Mesenchymal stem cell (in vitro differentiated cells and primary cell): ENCODE measurements around the gene OXSR1.

ENCODE experiments used
- DNase-seq: peaks from one replicate; pipeline ENCODE4 v3.0.0-alpha.2; 2013
- H2AFZ ChIP-seq: one replicate; pipeline ENCODE4 v1.6.1; 2013; ENCODE audit warnings: low read depth, mild to moderate bottlenecking, control low read depth, inconsistent platforms, low read length, moderate library complexity
- H2AK5ac ChIP-seq: 2 replicates; pipeline ENCODE4 v1.6.1; 2013; ENCODE audit warnings: low read length, moderate library complexity, mild to moderate bottlenecking, inconsistent platforms; ENCODE audit not compliant: severe bottlenecking
- H2BK120ac ChIP-seq: one replicate; pipeline ENCODE4 v1.6.1; 2013; ENCODE audit warnings: low read depth, mild to moderate bottlenecking, inconsistent platforms, low read length, moderate library complexity
- H2BK12ac ChIP-seq, 2 experiments: one replicate each; pipeline ENCODE4 v1.6.1; 2013; ENCODE audit warnings: inconsistent platforms in 2 of 2, low read length in 2 of 2, mild to moderate bottlenecking in 2 of 2, moderate library complexity in 2 of 2, control low read depth in 1 of 2
- H2BK15ac ChIP-seq: one replicate; pipeline ENCODE4 v1.6.1; 2013; ENCODE audit warnings: mild to moderate bottlenecking, low read depth, inconsistent platforms; ENCODE audit not compliant: poor library complexity, severe bottlenecking
- H2BK5ac ChIP-seq: 2 replicates; pipeline ENCODE4 v1.6.1; 2013; ENCODE audit warnings: low read depth, mild to moderate bottlenecking, low read length, control low read depth, inconsistent platforms; ENCODE audit not compliant: poor library complexity, severe bottlenecking
- H3K14ac ChIP-seq, 2 experiments: one replicate each; pipeline ENCODE4 v1.6.1; 2013; ENCODE audit warnings: inconsistent platforms in 2 of 2, low read length in 2 of 2, control low read depth in 1 of 2, mild to moderate bottlenecking in 1 of 2, moderate library complexity in 1 of 2
- H3K18ac ChIP-seq, 2 experiments: one replicate each; pipeline ENCODE4 v1.6.1; 2013; ENCODE audit warnings: inconsistent platforms in 2 of 2, low read length in 2 of 2, control low read depth in 1 of 2, low read depth in 1 of 2, mild to moderate bottlenecking in 1 of 2
- H3K23ac ChIP-seq, 2 experiments: one replicate each; pipeline ENCODE4 v1.6.1; 2013; ENCODE audit warnings: inconsistent platforms in 2 of 2, low read length in 2 of 2, mild to moderate bottlenecking in 2 of 2, moderate library complexity in 2 of 2, control low read depth in 1 of 2
- H3K27ac ChIP-seq: 2 replicates; pipeline ENCODE4 v1.5.1; 2013; ENCODE audit warnings: mild to moderate bottlenecking, moderate library complexity, low read length, control low read depth, inconsistent platforms; ENCODE audit not compliant: poor library complexity, severe bottlenecking
- H3K27me3 ChIP-seq, 2 experiments: 2 replicates each; pipeline versions ENCODE4 v1.6.1 to v1.7.0; 2013; ENCODE audit warnings: low read length in 2 of 2, mild to moderate bottlenecking in 2 of 2, moderate library complexity in 2 of 2, control low read depth in 1 of 2, inconsistent platforms in 1 of 2; ENCODE audit not compliant: control insufficient read depth in 1 of 2, insufficient read depth in 1 of 2
- H3K36me3 ChIP-seq, 2 experiments: 2 replicates each; pipeline versions ENCODE4 v1.6.1 to v1.7.0; 2013; ENCODE audit warnings: low read length in 2 of 2, control low read depth in 1 of 2, inconsistent platforms in 1 of 2, low read depth in 1 of 2, mild to moderate bottlenecking in 1 of 2; ENCODE audit not compliant: insufficient read depth in 2 of 2, control insufficient read depth in 1 of 2
- H3K4ac ChIP-seq, 2 experiments: one replicate each; pipeline ENCODE4 v1.6.1; 2013; ENCODE audit warnings: inconsistent platforms in 2 of 2, low read length in 2 of 2, mild to moderate bottlenecking in 2 of 2, moderate library complexity in 2 of 2, control low read depth in 1 of 2, low read depth in 1 of 2
- H3K4me1 ChIP-seq: 2 replicates; pipeline ENCODE4 v1.6.1; 2013; ENCODE audit warnings: low read depth, low read length, control low read depth; ENCODE audit not compliant: control insufficient read depth, insufficient read depth
- H3K4me2 ChIP-seq: 2 replicates; pipeline ENCODE4 v1.6.1; 2013; ENCODE audit warnings: low read length, mild to moderate bottlenecking, inconsistent platforms; ENCODE audit not compliant: poor library complexity, severe bottlenecking
- H3K4me3 ChIP-seq, 2 experiments: 2 replicates each; pipeline versions ENCODE4 v1.5.1 to v1.7.0; 2013; ENCODE audit warnings: low read length in 2 of 2, mild to moderate bottlenecking in 2 of 2, control low read depth in 1 of 2, low read depth in 1 of 2; ENCODE audit not compliant: insufficient read depth in 1 of 2
- H3K79me1 ChIP-seq: replicated peaks from 2 replicates; pipeline ENCODE4 v1.6.1; 2013; ENCODE audit warnings: mild to moderate bottlenecking, control low read depth, low read length, inconsistent platforms; ENCODE audit not compliant: poor library complexity, severe bottlenecking
- H3K9ac ChIP-seq: 2 replicates; pipeline ENCODE4 v1.7.0; 2013; ENCODE audit warnings: mild to moderate bottlenecking, low read length, moderate library complexity
- H3K9me3 ChIP-seq: 2 replicates; pipeline ENCODE4 v1.7.0; 2013; ENCODE audit warnings: mild to moderate bottlenecking, low read length; ENCODE audit not compliant: control insufficient read depth
- H4K8ac ChIP-seq: one replicate; pipeline ENCODE4 v1.6.1; 2013; ENCODE audit warnings: inconsistent platforms, mild to moderate bottlenecking, low read length, moderate library complexity
- H4K91ac ChIP-seq: one replicate; pipeline ENCODE4 v1.6.1; 2013; ENCODE audit warnings: mild to moderate bottlenecking, low read length, inconsistent platforms
- WGBS: methylation state at CpG from one replicate; pipeline ENCODE4 v1.1.7; 2013; ENCODE audit warnings: mixed read lengths; 5-methylcytosine and 5-hydroxymethylcytosine counted together

OXSR1 gene

GRCh38 chr3:38281895-38282686 lies 116.8 kb downstream of the OXSR1 start, which contains the start of gene SLC22A14:
Gene SLC22A14 (plus strand): TSS chr3:38282294. CDS start chr3:38306027, 23,733 bp downstream.
- H3K79me1 ChIP-seq, result no peaks in the 10 kb centered on the region
- H2BK15ac ChIP-seq, result no peak within 1 kb of the TSS
- H4K8ac ChIP-seq, result no peak within 1 kb of the TSS
- no peak within 1 kb of the TSS for H3K4me2 ChIP-seq
- H3K27me3 ChIP-seq, result no peaks in the 10 kb centered on the region
- H3K18ac ChIP-seq, result no peak within 1 kb of the TSS
- H3K23ac ChIP-seq, result no peak within 1 kb of the TSS
- H3K4me1 ChIP-seq, result no peaks in the 10 kb centered on the region
- peaks cover 6 to 14% of the 10 kb centered on the region in 2 experiments for H3K36me3 ChIP-seq
- H3K27ac ChIP-seq, result no peak within 1 kb of the TSS
- H2BK120ac ChIP-seq, result no peak within 1 kb of the TSS
- no peak for DNase-seq
- H2AK5ac ChIP-seq, result no peak within 1 kb of the TSS
- H4K91ac ChIP-seq, result no peak within 1 kb of the TSS
- H3K4me3 ChIP-seq, result no peak within 1 kb of the TSS
- H3K9ac ChIP-seq, result no peak within 1 kb of the TSS
- H3K9me3 ChIP-seq, result no peaks in the 10 kb centered on the region
- no peak within 1 kb of the TSS for H2BK5ac ChIP-seq
- H2AFZ ChIP-seq, result no peak within 1 kb of the TSS
- no peak within 1 kb of the TSS for H2BK12ac ChIP-seq
- WGBS, result 89% methylated on average over 14 of the region's 14 CpGs
- H3K4ac ChIP-seq, result no peak within 1 kb of the TSS
- no peak within 1 kb of the TSS for H3K14ac ChIP-seq

GRCh38 chr3:38283810-38284755 lies 118.7 kb downstream of the OXSR1 start:
- no peak overlapping the region for H2BK12ac ChIP-seq
- no peak for DNase-seq
- H3K23ac ChIP-seq, result no peak overlapping the region
- no peak overlapping the region for H3K18ac ChIP-seq
- no peak overlapping the region for H3K4me3 ChIP-seq
- H2BK5ac ChIP-seq, result no peak overlapping the region
- H3K9ac ChIP-seq, result no peak overlapping the region
- no peak overlapping the region for H3K27ac ChIP-seq
- no peak overlapping the region for H2AK5ac ChIP-seq
- peaks cover 0 to 3% of the 10 kb centered on the region in 2 experiments for H3K36me3 ChIP-seq
- no peaks in the 10 kb centered on the region for H3K4me1 ChIP-seq
- H4K91ac ChIP-seq, result no peak overlapping the region
- 93% methylated on average over 13 of the region's 16 CpGs for WGBS
- no peak overlapping the region for H3K4me2 ChIP-seq
- H3K4ac ChIP-seq, result peak overlapping the region in 1 of 2 experiments; percentile 39
- no peak overlapping the region for H3K14ac ChIP-seq
- no peak overlapping the region for H2BK15ac ChIP-seq
- no peaks in the 10 kb centered on the region for H3K79me1 ChIP-seq
- no peak overlapping the region for H4K8ac ChIP-seq
- no peak overlapping the region for H2AFZ ChIP-seq
- H2BK120ac ChIP-seq, result no peak overlapping the region
- no peaks in the 10 kb centered on the region for H3K9me3 ChIP-seq
- H3K27me3 ChIP-seq, result no peaks in the 10 kb centered on the region

GRCh38 chr3:38284756-38285150 lies 119.4 kb downstream of the OXSR1 start:
- Histone ChIP-seq H3K9me3 (no peaks in the 10 kb centered on the region), H3K4me2 (no peak overlapping the region), H3K4me1 (no peaks in the 10 kb centered on the region), H2BK5ac (no peak overlapping the region), H3K23ac (no peak overlapping the region), H2BK12ac (no peak overlapping the region), H3K14ac (no peak overlapping the region), H4K8ac (no peak overlapping the region), H3K18ac (no peak overlapping the region), H2AFZ (no peak overlapping the region), H3K79me1 (no peaks in the 10 kb centered on the region), H3K4me3 (no peak overlapping the region), H4K91ac (no peak overlapping the region), H2BK120ac (no peak overlapping the region), H3K27ac (no peak overlapping the region), H3K36me3 (peaks cover 0 to 3% of the 10 kb centered on the region in 2 experiments), H2AK5ac (no peak overlapping the region), H3K9ac (no peak overlapping the region), H2BK15ac (no peak overlapping the region), H3K4ac (no peak overlapping the region), H3K27me3 (peaks cover 0 to 3% of the 10 kb centered on the region in 2 experiments)
- WGBS, result 96% methylated on average over 5 of the region's 6 CpGs
- no peak for DNase-seq
